ENCODE measurements around the gene RAB18.
"Not testable (repeated sequence)": the region's sequence is repeated elsewhere in the genome, so short reads cannot be mapped to it uniquely, and the experiment has no call there.

The RAB18 gene

DNA sequence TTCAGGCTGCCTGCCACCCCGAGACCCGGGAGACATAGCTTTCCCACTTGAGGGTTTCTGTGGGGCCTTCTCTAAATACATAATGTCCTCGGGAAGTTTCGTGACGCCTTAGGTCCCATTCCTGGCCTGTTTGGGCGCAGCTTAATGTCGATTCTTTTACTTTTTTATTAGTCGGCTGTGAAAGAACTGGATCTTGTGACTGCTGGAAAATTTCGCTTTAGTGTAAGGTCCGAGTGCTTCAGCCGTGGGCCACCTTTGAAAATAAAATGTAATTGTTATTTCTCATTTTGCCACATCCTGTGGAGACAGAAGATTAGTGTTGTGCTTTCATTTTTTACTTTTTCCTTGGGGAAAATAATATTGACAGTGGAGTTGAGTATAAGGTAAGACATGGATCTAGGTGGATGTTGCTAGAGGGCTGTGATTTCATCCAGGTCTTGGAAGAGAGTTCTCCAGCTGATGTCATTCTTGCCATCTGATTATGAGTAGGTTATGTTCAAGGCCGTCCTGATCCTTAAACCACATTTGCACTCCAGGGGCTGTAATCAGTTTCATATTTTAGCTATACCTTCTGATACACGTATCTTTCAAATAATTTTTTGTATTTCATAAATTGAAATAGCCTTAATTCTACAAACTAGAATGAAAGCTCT, 830 bp downstream of the RAB18 start:
- TF ChIP-seq, protein P1, sequence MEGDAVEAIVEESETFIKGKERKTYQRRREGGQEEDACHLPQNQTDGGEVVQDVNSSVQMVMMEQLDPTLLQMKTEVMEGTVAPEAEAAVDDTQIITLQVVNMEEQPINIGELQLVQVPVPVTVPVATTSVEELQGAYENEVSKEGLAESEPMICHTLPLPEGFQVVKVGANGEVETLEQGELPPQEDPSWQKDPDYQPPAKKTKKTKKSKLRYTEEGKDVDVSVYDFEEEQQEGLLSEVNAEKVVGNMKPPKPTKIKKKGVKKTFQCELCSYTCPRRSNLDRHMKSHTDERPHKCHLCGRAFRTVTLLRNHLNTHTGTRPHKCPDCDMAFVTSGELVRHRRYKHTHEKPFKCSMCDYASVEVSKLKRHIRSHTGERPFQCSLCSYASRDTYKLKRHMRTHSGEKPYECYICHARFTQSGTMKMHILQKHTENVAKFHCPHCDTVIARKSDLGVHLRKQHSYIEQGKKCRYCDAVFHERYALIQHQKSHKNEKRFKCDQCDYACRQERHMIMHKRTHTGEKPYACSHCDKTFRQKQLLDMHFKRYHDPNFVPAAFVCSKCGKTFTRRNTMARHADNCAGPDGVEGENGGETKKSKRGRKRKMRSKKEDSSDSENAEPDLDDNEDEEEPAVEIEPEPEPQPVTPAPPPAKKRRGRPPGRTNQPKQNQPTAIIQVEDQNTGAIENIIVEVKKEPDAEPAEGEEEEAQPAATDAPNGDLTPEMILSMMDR (conservative IDR thresholded peaks at IDR 0.05; ENCODE audit: low read depth, low read length), result no peak
- no peaks in the 10 kb centered on the region for H3K27me3 ChIP-seq (ENCODE audit: insufficient read depth, low read depth)
- peak overlapping the region; percentile 59 for H3K27ac ChIP-seq
- H3K9ac ChIP-seq, result peak overlapping the region; percentile 75; the same call in 1 of the 2 replicates
- H4K20me1 ChIP-seq (ENCODE audit: insufficient read depth), result peaks cover 17% of the 10 kb centered on the region; the same call in 1 of the 2 replicates
- H3K79me2 ChIP-seq (ENCODE audit: insufficient read depth, low read depth), result peaks cover 57% of the 10 kb centered on the region
- peaks cover 43% of the 10 kb centered on the region for H3K4me1 ChIP-seq (ENCODE audit: low read depth, poor library complexity, severe bottlenecking)
- peak overlapping the region; percentile 28 for H3K4me3 ChIP-seq (IDR thresholded peaks at IDR 0.05; ENCODE audit: insufficient read depth, low read depth, low read length)
- H3K36me3 ChIP-seq (ENCODE audit: insufficient read depth), result peaks cover 4% of the 10 kb centered on the region; the same call in 1 of the 2 replicates
- peak overlapping the region; percentile 69 for H3K4me2 ChIP-seq
- peak overlapping the region; percentile 80; the same call in 1 of the 2 replicates for H2AFZ ChIP-seq (ENCODE audit: low read depth)

DNA sequence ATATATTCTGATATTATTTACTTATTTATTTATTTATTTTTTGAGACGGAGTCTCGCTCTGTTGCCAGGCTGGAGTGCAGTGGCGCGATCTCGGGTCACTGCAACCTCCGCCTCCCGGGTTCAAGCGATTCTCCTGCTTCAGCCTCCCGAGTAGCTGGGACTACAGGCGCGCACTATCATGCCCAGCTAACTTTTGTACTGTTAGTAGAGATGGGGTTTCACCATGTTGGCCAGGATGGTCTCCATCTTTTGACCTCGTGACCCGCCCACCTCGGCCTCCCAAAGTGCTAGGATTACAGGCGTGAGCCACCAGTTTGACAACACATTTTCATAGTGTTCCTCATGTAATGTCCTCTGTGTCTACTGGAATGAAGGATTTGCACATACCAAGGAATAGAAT, 1.4 kb downstream of the RAB18 start:
- H3K27me3 ChIP-seq (ENCODE audit: insufficient read depth, low read depth); H3K9ac ChIP-seq; H3K36me3 ChIP-seq (ENCODE audit: insufficient read depth); H2AFZ ChIP-seq (ENCODE audit: low read depth); H3K27ac ChIP-seq: not testable (repeated sequence)
- Histone ChIP-seq H3K4me3 (IDR thresholded peaks at IDR 0.05; ENCODE audit: insufficient read depth, low read depth, low read length) (peak overlapping the region; percentile 13), H3K79me2 (ENCODE audit: insufficient read depth, low read depth) (peaks cover 63% of the 10 kb centered on the region), H3K4me1 (ENCODE audit: low read depth, poor library complexity, severe bottlenecking) (peaks cover 43% of the 10 kb centered on the region), H3K4me2 (peak overlapping the region; percentile 69; the same call in 1 of the 2 replicates), H4K20me1 (ENCODE audit: insufficient read depth) (peaks cover 17% of the 10 kb centered on the region; the same call in 1 of the 2 replicates)

DNA sequence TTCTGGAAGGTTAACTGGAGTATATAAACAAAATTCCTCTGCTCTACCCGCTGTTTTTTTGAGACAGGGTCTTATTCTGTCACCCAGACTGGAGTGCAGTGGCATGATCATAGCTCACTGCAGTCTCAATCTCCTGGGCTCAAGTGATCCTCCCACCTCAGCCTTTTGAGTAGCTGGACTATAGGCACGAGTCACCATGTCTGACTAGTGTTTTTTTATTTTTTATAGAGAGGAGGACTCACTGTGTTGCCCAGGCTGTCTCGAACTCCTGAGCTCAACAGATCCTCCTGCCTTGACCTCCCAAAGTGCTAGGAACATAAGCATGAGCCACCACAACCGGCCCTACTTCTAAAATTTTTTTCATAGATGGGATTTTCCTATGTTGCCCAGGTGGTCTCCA, 2.2 kb downstream of the RAB18 start:
- Histone ChIP-seq H3K4me3 (IDR thresholded peaks at IDR 0.05; ENCODE audit: insufficient read depth, low read depth, low read length) (no peak overlapping the region), H2AFZ (ENCODE audit: low read depth) (no peak overlapping the region), H3K9ac (no peak overlapping the region), H3K27me3 (ENCODE audit: insufficient read depth, low read depth) (no peaks in the 10 kb centered on the region), H4K20me1 (ENCODE audit: insufficient read depth) (peaks cover 17% of the 10 kb centered on the region; the same call in 1 of the 2 replicates), H3K4me2 (peak overlapping the region; percentile 15; the same call in 1 of the 2 replicates), H3K27ac (no peak overlapping the region), H3K36me3 (ENCODE audit: insufficient read depth) (peaks cover 8% of the 10 kb centered on the region; the same call in 1 of the 2 replicates), H3K79me2 (ENCODE audit: insufficient read depth, low read depth) (peaks cover 69% of the 10 kb centered on the region), H3K4me1 (ENCODE audit: low read depth, poor library complexity, severe bottlenecking) (peaks cover 43% of the 10 kb centered on the region)
- TF ChIP-seq, protein P1 (conservative IDR thresholded peaks at IDR 0.05; ENCODE audit: low read depth, low read length), result no peak

DNA sequence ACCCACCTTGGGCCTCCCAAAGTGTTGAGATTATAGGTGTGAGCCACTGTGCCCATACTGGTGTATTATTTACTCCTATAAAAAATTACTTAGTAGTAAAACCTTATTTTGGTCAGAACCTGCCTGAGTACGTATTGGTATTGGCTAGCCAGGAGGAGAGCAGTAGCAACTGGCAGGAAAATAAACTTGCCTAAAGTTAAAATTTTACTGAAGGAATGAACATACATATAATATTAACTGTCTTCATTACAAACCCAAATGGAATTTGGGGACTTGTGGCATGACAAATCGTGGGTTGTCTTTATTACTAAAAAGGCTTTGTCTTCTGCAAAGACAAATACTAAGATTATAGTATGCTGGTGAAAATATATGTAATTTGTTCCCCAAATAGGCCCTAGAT, 8.4 kb downstream of the RAB18 start:
- Histone ChIP-seq H3K9ac (no peak overlapping the region), H3K36me3 (ENCODE audit: insufficient read depth) (peaks cover 8% of the 10 kb centered on the region; the same call in 1 of the 2 replicates)

More for the DNA sequence above, 8.4 kb downstream of the RAB18 start:
- Histone ChIP-seq H3K4me3 (IDR thresholded peaks at IDR 0.05; ENCODE audit: insufficient read depth, low read depth, low read length) (no peak overlapping the region), H3K27me3 (ENCODE audit: insufficient read depth, low read depth) (no peaks in the 10 kb centered on the region), H2AFZ (ENCODE audit: low read depth) (no peak overlapping the region), H3K27ac (no peak overlapping the region), H3K4me2 (no peak overlapping the region), H3K4me1 (ENCODE audit: low read depth, poor library complexity, severe bottlenecking) (peaks cover 36% of the 10 kb centered on the region), H4K20me1 (ENCODE audit: insufficient read depth) (0 out of 2 replicates have a peak, but pooled peaks cover 5% of the 10 kb centered on the region), H3K79me2 (ENCODE audit: insufficient read depth, low read depth) (peaks cover 73% of the 10 kb centered on the region)
- TF ChIP-seq, protein P1 (conservative IDR thresholded peaks at IDR 0.05; ENCODE audit: low read depth, low read length), result no peak
